Prostate gland (tissue), 2 donors: ENCODE measurements around the gene DACT2.

Experiments used
- POLR2A ChIP-seq: fragments of 450-650 bp; IDR thresholded peaks from one replicate; pipeline ENCODE4 v1.6.1; 2016; ENCODE audit warnings: antibody characterized with exemption, mild to moderate bottlenecking
- POLR2AphosphoS5 ChIP-seq: sonication (generic); formaldehyde crosslinking; IDR thresholded peaks from one replicate; pipeline ENCODE4 v1.6.1; 2017; ENCODE audit warnings: antibody characterized with exemption
- TF ChIP-seq, protein P1 (sequence below), 4 experiments: fragments of 200-600 bp in 2 of 4; fragments of 450-650 bp in 2 of 4; sonication (generic) in 2 of 4; IDR thresholded peaks; 1 replicate in 3 of 4; 2 replicates in 1 of 4; pipeline ENCODE4 v1.5.1; 2016 to 2019; ENCODE audit warnings: antibody characterized with exemption in 4 of 4, mild to moderate bottlenecking in 2 of 4, moderate library complexity in 2 of 4

DNA sequence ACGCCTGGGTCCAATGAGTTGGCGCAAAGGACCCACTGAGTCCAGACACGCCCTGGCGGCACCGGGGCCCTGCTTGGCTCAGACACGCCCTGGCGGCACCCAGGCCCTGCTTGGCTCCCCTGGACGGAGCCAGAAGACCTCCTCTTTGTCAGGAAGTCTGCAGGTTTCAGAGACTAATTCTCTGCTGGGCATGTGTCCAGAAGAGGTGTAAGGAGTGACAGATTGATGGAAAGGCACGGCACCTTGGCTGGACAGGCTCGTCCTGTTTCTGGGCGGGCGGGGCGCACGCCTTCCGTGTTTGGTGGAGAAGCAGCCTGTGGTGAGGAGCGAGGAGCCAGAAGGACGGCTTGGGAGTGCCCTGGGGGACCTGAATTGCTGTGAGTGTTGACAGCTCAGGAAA, 23.1 kb upstream of the DACT2 start:
- TF ChIP-seq, protein P1, sequence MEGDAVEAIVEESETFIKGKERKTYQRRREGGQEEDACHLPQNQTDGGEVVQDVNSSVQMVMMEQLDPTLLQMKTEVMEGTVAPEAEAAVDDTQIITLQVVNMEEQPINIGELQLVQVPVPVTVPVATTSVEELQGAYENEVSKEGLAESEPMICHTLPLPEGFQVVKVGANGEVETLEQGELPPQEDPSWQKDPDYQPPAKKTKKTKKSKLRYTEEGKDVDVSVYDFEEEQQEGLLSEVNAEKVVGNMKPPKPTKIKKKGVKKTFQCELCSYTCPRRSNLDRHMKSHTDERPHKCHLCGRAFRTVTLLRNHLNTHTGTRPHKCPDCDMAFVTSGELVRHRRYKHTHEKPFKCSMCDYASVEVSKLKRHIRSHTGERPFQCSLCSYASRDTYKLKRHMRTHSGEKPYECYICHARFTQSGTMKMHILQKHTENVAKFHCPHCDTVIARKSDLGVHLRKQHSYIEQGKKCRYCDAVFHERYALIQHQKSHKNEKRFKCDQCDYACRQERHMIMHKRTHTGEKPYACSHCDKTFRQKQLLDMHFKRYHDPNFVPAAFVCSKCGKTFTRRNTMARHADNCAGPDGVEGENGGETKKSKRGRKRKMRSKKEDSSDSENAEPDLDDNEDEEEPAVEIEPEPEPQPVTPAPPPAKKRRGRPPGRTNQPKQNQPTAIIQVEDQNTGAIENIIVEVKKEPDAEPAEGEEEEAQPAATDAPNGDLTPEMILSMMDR (IDR thresholded peaks at IDR 0.05), result no peak
- TF ChIP-seq POLR2AphosphoS5 (peak; percentile 82), POLR2A (no peak)
